GM12874 (cell line): ENCODE data around the gene SLC6A6.

Experiments used
- CTCF ChIP-seq: IDR thresholded peaks from 2 replicates; pipeline ENCODE4 v1.5.1; 2011; ENCODE audit warnings: low read depth, mild to moderate bottlenecking, control low read depth, low read length, moderate library complexity; ENCODE audit not compliant: insufficient read depth

SLC6A6 gene

GRCh38 chr3:14507757-14508504 is 105.5 kb downstream of the SLC6A6 start:
- no peak for TF ChIP-seq CTCF

- TF ChIP-seq CTCF, result no peak
Observed at GRCh38 chr3:14508505-14508819, 106.1 kb downstream of the SLC6A6 start.

- peak; percentile 94 for TF ChIP-seq CTCF
Observed at GRCh38 chr3:14508966-14509795, 106.8 kb downstream of the SLC6A6 start.

- no peak for TF ChIP-seq CTCF
Observed at GRCh38 chr3:14509796-14510100, 107.3 kb downstream of the SLC6A6 start.

GRCh38 chr3:14510838-14511622 is 108.6 kb downstream of the SLC6A6 start:
- no peak for TF ChIP-seq CTCF

- no peak for TF ChIP-seq CTCF
Observed at GRCh38 chr3:14511623-14512280, 109.3 kb downstream of the SLC6A6 start.
